Psoas muscle (tissue), 8 donors: ENCODE measurements around the gene PKNOX2. TPM values are rescaled to one million over a fixed set of nuclear protein-coding genes. Genes with fewer than 3 reads are reported as not detected.
A peak's percentile ranks its signal among the peaks of the same experiment; 100 is the strongest.

Experiments
- ATAC-seq, 4 donors: fragments of 200-7000 bp; cut with Tn5 transposase; one replicate each; pipeline ENCODE4 v1.9.1; 2020; ENCODE audit warnings: moderate library complexity in 3 of 4, mild to moderate bottlenecking in 2 of 4
- DNase-seq, 2 donors: peaks; one replicate each; pipeline ENCODE4 v3.0.0-alpha.2; 2020
- H3K27ac ChIP-seq: fragments of 200-600 bp; one replicate; pipeline ENCODE4 v1.8.0; 2022
- H3K27me3 ChIP-seq, 3 donors: fragments of 200-600 bp in 1 of 3; one replicate each; pipeline versions ENCODE4 v1.6.1 to v1.8.0; 2013 to 2022; ENCODE audit warnings: low read length in 2 of 3, mild to moderate bottlenecking in 2 of 3, moderate library complexity in 1 of 3; ENCODE audit not compliant: insufficient read depth in 3 of 3
- H3K36me3 ChIP-seq, 2 donors: fragments of 200-600 bp in 1 of 2; one replicate each; pipeline versions ENCODE4 v1.6.1 to v1.8.0; 2013 to 2022; ENCODE audit warnings: low read depth in 1 of 2, mild to moderate bottlenecking in 1 of 2, moderate library complexity in 1 of 2; ENCODE audit not compliant: insufficient read depth in 1 of 2
- H3K4me1 ChIP-seq: fragments of 200-600 bp; one replicate; pipeline ENCODE4 v1.8.0; 2022
- H3K4me3 ChIP-seq: fragments of 200-600 bp; one replicate; pipeline ENCODE4 v1.8.0; 2022; ENCODE audit warnings: mild to moderate bottlenecking
- H3K9me3 ChIP-seq: fragments of 200-600 bp; one replicate; pipeline ENCODE4 v1.8.0; 2022
- WGBS, 3 donors: extraction: QIAGEN DNeasy Blood & Tissue Kit; methylation state at CpG; one replicate each; pipeline versions ENCODE4 v1.1.6 to v1.1.7; 2013; 5-methylcytosine and 5-hydroxymethylcytosine counted together
- intact Hi-C, 2 donors: fragments of 100-400 bp; cut with DNase I; formaldehyde crosslinking; loops; one replicate each; pipeline versions ENCODE4 v1.11.0 to v1.14.2; 2022
- polyA plus RNA-seq, 3 donors: library from polyadenylated mRNA; stranded (reverse); fragments of 200-250 nt; gene quantifications; one replicate each; pipeline ENCODE4 v1.2.3, GENCODE V29; 2013
- total RNA-seq, 4 donors: library from RNA; stranded (reverse); fragmentation: NEBNext Ultra II Directional in 2 of 4; extraction: Animal tissue kit (Norgen Biotek cat#: 25700) in 2 of 4; gene quantifications; one replicate each; pipeline versions ENCODE4 v1.2.1 to v1.2.4, GENCODE V29; 2021 to 2023
- TF ChIP-seq, protein P1 (sequence below): fragments of 200-600 bp; IDR thresholded peaks from one replicate; pipeline ENCODE4 v1.8.0; 2022; ENCODE audit warnings: antibody characterized with exemption
- donor health status: healthy with polysubstance abuse.
- donor health status: DM: no; HTN: no; CAD: no; lungs with moderate emphysema.
- donor health status: Bipolar disorder and iron deficiency.
- donor health status: healthy.
- donor health status: DM: yes; HTN: yes; CAD: no.
- donor health status: DM: no; HTN: no; CAD: no.
- donor health status: DM: no; HTN: no; CAD: no.
- donor health status: DM: yes; HTN: yes; CAD: no.

PKNOX2 gene
- total and polyA plus RNA-seq, 7 donors = 1.8 to 30.5 (median 14.5) TPM

DNA sequence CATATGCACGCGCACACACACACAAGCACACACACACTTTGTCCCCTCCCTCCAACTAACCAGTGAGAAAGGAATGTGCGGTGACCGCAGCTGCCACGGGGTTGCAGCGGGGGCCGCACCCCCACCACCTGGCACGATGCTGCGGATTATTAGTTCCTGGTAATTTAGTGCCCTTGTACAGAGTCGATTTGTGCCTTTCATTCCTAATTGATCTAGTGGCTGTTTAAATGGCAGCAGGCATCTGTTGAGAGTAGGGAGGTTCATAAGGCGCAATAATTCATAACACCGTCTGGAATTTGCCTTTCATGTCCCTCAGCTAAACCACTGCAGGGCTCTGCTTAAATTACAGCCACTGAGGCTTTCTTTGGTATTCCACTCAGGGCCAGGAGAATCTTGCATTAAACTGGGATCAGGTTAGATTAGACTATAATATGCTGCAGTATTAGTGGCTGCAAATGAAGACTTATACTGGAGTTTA, 217.8 kb downstream of the PKNOX2 start:
- intact Hi-C loops = no loop called here
- peaks cover 26% of the 10 kb centered on the region for H3K4me1 ChIP-seq
- 24 to 38% (median 36%) methylated on average over 12 of the region's 12 CpGs for WGBS, 3 donors
- peak overlapping the region; percentile 5 for H3K4me3 ChIP-seq
- no peaks in the 10 kb centered on the region for H3K36me3 ChIP-seq
- peak in 3 of 4 donors; percentile 45 to 56 (median 53) for ATAC-seq
- TF ChIP-seq, protein P1, sequence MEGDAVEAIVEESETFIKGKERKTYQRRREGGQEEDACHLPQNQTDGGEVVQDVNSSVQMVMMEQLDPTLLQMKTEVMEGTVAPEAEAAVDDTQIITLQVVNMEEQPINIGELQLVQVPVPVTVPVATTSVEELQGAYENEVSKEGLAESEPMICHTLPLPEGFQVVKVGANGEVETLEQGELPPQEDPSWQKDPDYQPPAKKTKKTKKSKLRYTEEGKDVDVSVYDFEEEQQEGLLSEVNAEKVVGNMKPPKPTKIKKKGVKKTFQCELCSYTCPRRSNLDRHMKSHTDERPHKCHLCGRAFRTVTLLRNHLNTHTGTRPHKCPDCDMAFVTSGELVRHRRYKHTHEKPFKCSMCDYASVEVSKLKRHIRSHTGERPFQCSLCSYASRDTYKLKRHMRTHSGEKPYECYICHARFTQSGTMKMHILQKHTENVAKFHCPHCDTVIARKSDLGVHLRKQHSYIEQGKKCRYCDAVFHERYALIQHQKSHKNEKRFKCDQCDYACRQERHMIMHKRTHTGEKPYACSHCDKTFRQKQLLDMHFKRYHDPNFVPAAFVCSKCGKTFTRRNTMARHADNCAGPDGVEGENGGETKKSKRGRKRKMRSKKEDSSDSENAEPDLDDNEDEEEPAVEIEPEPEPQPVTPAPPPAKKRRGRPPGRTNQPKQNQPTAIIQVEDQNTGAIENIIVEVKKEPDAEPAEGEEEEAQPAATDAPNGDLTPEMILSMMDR = no peak
- no peaks in the 10 kb centered on the region for H3K9me3 ChIP-seq
- no peaks in the 10 kb centered on the region for H3K27me3 ChIP-seq
- no peak for DNase-seq
- no peak overlapping the region for H3K27ac ChIP-seq

DNA sequence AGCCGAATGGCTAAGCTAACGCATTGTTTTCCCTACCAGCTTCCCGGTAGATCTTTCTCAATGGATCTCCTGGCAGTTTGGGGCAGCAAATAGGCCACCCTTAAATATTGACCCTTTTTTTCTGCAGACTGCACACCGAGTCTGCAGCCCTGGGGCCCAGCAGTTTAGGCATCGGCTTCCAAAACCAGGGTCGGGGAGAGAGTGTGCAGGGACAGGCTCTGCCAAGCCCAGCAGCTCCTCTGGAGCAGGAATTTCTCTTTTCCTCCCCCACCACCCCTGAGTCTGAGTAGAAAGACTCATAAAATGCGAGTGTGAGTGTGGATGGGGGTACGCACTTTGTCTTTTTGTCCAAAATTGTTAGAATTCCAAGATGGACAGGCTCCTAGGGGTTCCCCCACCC, 218.3 kb downstream of the PKNOX2 start:
- DNase-seq (no peak), ATAC-seq (no peak)
- Histone ChIP-seq H3K27ac (no peak overlapping the region), H3K4me1 (peaks cover 26% of the 10 kb centered on the region), H3K4me3 (peak overlapping the region; percentile 5), H3K9me3 (no peaks in the 10 kb centered on the region), H3K27me3 (no peaks in the 10 kb centered on the region), H3K36me3 (peaks cover 0 to 4% of the 10 kb centered on the region in 2 donors)
- TF ChIP-seq, protein P1 = no peak
- intact Hi-C loops = no loop called here
- WGBS, 3 donors = 66 to 68% (median 66%) methylated on average over 8 of the region's 8 CpGs

DNA sequence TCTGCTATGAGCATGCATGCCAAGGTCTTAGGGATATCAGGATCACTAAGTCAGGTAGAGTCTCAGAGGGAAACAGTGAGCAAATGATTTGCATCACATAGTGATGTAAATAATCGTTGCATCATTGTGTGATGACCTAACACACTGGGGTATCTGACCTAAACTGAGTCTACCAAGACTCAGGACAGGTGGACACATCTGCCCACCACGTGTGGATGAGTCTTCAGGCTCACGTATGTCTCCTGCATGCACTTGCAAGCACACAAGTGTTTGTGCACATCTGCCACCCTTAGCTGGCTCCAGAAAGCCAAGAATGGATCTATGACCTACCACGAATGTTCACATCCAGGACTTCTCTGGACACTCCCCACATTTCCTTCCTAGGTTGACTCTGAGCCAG, 220.3 kb downstream of the PKNOX2 start:
- WGBS, 3 donors = 73 to 87% (median 85%) methylated on average over 4 of the region's 4 CpGs
- no peak overlapping the region for H3K27ac ChIP-seq
- H3K27me3 ChIP-seq = no peaks in the 10 kb centered on the region
- peaks cover 0 to 6% of the 10 kb centered on the region in 2 donors for H3K36me3 ChIP-seq
- peaks cover 19% of the 10 kb centered on the region for H3K4me1 ChIP-seq
- no peaks in the 10 kb centered on the region for H3K9me3 ChIP-seq
- H3K4me3 ChIP-seq = no peak overlapping the region
- ATAC-seq (no peak), DNase-seq (no peak)
- intact Hi-C loops = no loop called here
- TF ChIP-seq, protein P1 = no peak

DNA sequence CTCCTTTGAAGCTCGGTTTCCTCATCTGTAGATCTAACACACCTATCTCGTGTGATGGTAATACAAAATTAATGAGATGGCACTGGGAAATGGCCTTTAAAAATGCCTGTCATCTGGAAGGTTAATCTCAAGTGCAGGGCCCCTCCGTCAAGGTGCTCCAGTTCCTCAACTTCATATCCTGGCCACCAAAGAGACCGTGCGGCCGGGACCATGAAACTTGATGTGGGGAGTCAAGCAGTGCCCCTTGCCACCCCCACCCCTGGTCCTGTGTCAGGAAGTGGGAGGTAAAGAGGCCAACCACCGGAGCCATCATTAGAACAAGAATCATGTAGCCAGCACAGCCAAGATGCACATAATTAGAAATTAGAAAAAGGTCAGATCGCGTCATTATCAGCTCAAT, 223.3 kb downstream of the PKNOX2 start:
- intact Hi-C loops = no loop called here
- Histone ChIP-seq H3K4me3 (no peak overlapping the region), H3K27ac (no peak overlapping the region), H3K36me3 (peaks cover 0 to 6% of the 10 kb centered on the region in 2 donors), H3K9me3 (no peaks in the 10 kb centered on the region), H3K27me3 (no peaks in the 10 kb centered on the region), H3K4me1 (peaks cover 3% of the 10 kb centered on the region)
- ATAC-seq (no peak), DNase-seq (no peak)
- TF ChIP-seq, protein P1 = no peak
- WGBS, 3 donors = 79 to 88% (median 87%) methylated on average over 9 of the region's 9 CpGs

DNA sequence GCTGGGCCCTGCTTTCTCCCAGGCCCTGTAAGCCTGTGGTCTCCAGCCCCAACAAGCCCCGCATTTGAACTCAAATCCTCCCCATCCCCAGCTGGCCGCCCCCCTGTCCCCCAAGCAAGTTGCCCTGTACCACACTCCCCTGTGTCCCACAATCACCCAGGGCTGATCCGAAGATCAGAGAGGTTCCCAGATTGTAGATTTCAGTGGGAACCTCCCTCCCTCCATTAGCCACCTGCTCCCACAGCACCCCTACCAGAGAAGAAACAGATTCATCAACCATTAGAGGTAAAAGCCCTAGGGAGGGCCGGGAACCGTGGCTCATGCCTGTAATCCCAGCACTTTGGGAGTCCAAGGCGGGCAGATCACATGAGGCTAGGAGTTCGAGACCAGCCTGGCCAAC, 224.1 kb downstream of the PKNOX2 start:
- Histone ChIP-seq H3K9me3 (no peaks in the 10 kb centered on the region), H3K4me3 (no peak overlapping the region), H3K4me1 (no peaks in the 10 kb centered on the region), H3K27ac (no peak overlapping the region), H3K36me3 (peaks cover 0 to 6% of the 10 kb centered on the region in 2 donors), H3K27me3 (no peaks in the 10 kb centered on the region)
- no peak for DNase-seq
- no peak for ATAC-seq
- WGBS, 3 donors = 96 to 98% (median 96%) methylated on average over 7 of the region's 7 CpGs
- intact Hi-C loops = no loop called here
- TF ChIP-seq, protein P1 = no peak
